Measurements from ENCODE around the gene MAP3K21. TPM values are rescaled to one million over a fixed set of nuclear protein-coding genes. Genes with fewer than 3 reads are reported as not detected.
A peak's percentile ranks its signal among the peaks of the same experiment; 100 is the strongest.

The MAP3K21 gene
- under 0.01 TPM in 1 of 2 replicates, not detected in the other for total RNA-seq (2014; rRNA removed; shearing (Covaris generic))

DNA sequence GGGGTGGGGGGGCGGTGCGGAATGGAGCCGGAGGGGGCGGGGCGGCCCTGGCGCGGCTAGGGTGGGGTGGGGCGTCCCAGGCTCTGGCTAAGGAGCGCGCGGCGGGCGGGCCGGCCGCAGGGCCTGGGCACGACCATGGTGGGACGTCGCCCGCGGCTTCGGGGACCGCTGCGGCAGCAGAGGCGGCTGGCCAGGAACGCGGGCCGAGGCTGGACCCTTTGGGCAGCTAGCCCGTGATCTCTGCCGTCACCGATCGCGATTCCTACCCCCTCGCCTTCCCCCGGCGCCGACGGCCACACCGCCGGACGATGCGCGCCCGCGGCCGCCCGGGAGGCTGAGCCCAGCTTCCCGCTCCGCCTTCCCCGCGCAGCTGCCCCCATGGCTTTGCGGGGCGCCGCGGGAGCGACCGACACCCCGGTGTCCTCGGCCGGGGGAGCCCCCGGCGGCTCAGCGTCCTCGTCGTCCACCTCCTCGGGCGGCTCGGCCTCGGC, at the start of gene MAP3K21:
TSS of gene MAP3K21 (plus strand) at position 74 of the 491 bp plus-strand sequence. CDS start at position 379, 305 bp downstream.
- no peak for DNase-seq (ENCODE audit: low read depth)

GRCh38 chr1:233278631-233279030, 48.9 kb upstream of the MAP3K21 start:
- no peak for DNase-seq (ENCODE audit: low read depth)

GRCh38 chr1:233279971-233280370, 47.6 kb upstream of the MAP3K21 start:
- no peak for DNase-seq (ENCODE audit: low read depth)

DNA sequence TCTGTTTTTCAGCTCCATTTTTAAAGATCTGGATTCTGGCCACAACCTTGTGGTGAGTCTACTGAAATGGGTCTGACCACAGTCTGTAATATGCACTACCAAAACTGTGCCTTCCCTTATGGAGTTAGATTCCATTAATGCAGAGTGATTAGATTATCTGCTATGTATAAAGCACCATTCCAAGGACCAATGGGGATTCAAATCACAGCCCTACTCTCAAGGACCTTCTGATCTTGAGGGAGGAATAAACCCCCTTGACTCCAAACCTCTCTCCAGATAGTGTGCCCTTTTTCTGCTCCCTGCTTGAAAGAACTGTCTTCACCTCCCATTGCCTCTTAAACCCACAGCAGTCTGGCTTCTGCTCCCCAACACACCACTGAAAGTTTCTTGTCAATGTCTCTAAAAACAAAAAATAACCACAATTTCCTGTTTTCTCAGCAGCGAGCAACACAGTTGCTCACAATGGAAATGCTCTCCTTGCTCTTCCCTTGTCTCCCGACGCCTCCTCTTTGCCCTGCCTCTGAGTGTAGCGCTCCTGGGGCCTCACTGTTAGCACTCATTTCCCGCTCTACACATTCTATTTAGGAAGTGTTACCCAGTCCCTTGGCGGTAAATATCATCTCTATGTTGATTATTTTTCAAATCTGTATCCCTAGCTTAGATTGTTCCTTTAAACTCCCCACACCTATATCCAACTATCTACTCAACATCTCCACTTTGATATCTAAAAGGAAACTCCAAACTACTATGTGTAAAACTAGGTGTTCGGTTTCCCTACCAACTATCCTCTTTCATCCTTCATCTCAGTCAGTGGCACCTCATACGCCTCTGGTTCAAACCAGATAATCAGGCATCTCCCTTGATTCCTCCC, 45.6 kb upstream of the MAP3K21 start:
- peak; percentile 52 for DNase-seq (ENCODE audit: low read depth)

GRCh38 chr1:233282582-233282886, 45.0 kb upstream of the MAP3K21 start:
- no peak for DNase-seq (ENCODE audit: low read depth)

GRCh38 chr1:233289676-233290075, 37.8 kb upstream of the MAP3K21 start:
- DNase-seq (ENCODE audit: low read depth), result no peak

DNA sequence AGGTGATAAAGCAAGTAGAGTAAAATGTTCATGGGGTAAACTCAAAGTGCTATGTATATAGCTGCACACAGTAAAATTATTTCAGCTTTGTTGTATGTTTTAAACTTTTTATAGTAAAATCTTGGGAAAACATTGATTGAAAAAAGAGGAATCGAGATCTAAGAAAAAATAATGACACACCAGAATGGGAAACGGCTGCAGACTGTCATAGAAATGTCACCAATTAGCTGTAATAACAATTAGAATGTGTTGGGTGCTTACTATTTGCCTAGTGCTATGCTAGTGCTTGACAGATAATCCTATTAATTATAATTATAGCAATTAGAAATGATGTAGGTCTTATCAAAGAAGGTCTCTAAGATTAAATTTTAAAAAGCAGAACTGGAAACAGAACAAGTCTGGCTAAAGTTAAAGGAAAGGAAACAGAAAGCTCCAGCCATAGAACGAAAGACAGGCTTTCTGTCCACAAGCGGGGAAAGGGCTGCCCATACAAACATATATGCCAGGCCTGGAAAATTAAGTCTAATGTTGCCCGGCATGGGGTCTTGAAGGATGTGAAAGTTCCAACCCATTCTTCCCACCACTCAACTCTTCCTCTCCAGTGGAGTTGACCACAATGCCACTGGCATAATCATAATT, 37.0 kb upstream of the MAP3K21 start:
- DNase-seq (ENCODE audit: low read depth), result no peak

GRCh38 chr1:233293556-233294446, 33.7 kb upstream of the MAP3K21 start:
- DNase-seq (ENCODE audit: low read depth), result peak; percentile 9

- DNase-seq (ENCODE audit: low read depth), result peak; percentile 80
Measured at GRCh38 chr1:233294913-233295236, 32.6 kb upstream of the MAP3K21 start.

DNA sequence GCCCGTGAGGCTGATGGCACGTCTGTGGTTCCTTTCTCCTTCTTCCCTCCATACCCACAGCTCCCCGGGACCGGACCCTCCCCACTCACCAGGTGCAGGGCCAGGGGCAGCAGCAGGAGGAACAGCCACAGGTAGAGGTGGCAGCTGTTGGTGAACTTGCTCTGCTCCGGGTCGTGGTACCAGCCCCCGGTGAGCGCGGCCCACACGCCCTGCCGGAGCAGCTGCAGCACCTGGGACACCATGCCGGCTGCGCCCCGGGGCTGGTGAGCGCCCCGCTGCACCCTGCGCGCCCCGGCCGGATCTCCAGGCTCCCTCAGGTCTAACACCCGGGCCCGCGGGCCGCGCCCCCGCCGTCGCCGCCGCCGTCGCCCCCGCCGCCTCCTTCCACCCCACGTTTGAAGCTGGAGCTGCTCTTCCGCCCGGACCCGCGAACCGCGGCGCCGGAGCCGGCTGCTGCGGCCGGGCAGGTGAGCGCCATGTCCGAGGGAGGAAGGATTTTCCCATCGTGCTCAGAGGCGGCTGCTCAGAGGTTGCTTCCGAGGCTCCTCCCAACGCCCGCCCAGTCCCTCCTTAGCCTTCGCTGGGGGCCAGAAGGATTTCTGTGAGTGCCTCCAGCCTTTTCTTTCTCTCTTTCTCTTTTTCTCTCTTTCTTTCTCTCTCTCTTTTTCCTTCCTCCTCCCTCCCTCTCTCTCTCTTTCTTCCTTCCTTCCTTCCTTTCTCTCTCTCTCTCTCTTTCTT, 32.1 kb upstream of the MAP3K21 start, which contains the start of gene PCNX2:
TSS of gene PCNX2 (minus strand) at position 489 of the 738 bp plus-strand sequence. CDS start at position 242, 247 bp downstream.
- DNase-seq (ENCODE audit: low read depth), result peak; percentile 55

GRCh38 chr1:233295975-233296322, 31.6 kb upstream of the MAP3K21 start:
- no peak for DNase-seq (ENCODE audit: low read depth)

DNA sequence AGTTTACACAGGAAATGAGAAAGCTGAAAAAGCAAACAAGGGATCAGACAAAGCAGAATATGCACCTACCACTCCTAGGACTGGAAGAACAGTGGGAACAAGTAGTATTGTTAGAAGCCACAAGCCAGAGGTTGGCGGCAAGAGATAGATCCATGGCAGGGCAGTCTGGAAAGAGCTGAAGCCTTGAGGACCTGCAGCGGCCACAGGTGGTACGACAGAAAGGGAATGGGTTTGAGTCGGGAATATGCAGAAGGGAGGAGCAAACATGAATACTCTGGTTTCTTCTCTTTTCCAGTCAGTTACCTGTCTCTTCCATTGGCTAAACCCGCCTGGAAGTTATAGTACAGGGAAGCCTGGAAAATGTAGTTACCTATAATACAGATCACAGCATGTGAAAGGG, 28.1 kb upstream of the MAP3K21 start:
- no peak for DNase-seq (ENCODE audit: low read depth)

- peak; percentile 12 for DNase-seq (ENCODE audit: low read depth)
Measured at GRCh38 chr1:233300326-233300725, 27.2 kb upstream of the MAP3K21 start.

DNA sequence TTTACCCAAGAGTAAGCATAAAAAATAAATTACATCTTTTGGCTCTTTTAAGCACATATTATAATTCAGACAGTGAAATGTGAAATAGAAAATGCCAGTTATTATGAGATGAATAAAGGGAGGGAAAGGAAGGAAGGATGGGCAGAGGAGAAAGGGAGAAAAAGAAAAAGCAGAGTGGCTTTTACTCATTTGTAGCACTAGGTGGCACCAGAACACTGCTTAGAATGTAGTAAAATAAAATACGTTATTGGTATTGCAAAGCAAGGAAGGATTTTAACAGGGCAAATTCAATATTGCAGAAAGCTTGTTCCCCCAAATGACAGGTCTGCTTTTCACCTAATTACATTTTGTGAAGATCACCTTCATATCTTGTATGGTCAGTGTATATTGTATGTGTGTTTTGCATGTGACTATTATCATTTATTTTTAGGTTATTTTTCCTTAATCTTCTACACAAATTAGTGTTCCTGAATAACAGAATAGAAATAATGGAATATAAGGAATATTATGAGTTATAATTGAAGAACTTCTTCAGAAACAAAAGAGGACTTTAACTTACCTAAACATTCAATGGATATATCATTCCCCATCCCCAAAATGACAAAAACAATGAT, 22.9 kb upstream of the MAP3K21 start:
- DNase-seq (ENCODE audit: low read depth), result peak; percentile 27

- DNase-seq (ENCODE audit: low read depth), result no peak
Measured at GRCh38 chr1:233313434-233314155, 13.9 kb upstream of the MAP3K21 start.

- DNase-seq (ENCODE audit: low read depth), result no peak
Measured at GRCh38 chr1:233315718-233316301, 11.7 kb upstream of the MAP3K21 start.

GRCh38 chr1:233316473-233316872, 11.1 kb upstream of the MAP3K21 start:
- DNase-seq (ENCODE audit: low read depth), result no peak

GRCh38 chr1:233319272-233319671, 8.3 kb upstream of the MAP3K21 start:
- no peak for DNase-seq (ENCODE audit: low read depth)

DNA sequence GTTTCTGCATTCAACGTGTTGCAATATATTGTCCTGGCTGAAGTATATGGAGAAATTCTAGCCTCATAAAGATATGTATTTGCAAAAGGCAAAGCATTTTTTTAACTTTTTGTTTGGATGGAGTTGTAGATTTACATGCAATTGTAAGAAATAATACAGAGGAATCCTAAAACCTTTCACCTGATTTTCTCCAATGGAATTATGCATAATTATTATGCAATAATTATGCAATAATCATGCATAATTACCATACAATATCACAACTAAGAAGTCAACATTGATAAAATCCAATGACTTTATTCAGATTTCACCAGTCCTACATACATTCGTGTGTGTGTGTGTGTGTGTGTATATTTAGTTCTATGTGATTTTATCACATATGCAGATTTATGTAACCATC, 7.5 kb upstream of the MAP3K21 start:
- no peak for DNase-seq (ENCODE audit: low read depth)

DNA sequence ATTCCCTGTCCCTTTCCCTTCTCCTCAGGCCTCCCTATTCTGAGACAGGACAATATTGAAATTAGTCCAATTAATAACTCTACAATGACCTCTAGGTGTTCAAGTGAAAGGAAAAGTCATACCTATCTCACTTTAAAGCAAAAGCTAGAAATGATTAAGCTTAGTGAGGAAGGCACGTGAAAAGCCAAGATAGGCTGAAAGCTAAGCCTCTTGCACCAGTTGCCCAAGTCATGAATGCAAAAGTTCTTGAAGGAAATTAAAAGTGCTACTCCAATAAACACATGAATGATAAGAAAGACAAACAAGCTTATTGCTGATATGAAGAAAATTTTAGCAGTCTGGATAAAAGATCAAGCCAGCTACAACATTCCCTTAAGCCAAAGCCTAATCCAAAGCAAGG, 3.8 kb upstream of the MAP3K21 start:
- no peak for DNase-seq (ENCODE audit: low read depth)
